ENCODE data around the gene SLC66A2.

DNA sequence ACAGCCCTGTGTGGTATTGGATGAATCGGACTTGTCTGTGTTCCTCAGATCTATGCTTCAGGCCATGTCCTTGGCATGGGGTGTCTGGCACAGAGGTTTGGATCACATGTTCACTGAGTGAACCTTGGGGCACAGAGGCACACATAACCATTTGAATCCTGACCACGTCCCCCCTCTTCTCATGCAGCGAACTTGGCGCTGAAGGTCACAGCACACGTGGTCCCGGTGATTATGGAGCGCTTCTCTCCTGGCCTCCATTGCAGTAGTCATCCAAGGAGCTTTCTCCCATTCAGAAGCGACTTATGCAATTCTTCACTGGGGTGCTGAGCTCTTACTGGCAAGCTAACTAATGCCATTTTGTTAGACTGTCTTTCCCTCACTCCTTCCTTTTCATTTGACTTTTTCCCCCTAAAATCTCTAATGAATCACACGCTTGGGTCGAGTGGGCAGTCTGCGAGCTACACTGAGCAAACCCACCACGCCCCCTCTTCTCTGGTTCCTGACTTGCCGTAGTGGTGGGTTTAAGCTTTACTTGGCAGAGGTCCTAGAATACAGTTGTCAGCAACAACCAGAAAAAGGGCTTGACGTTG is 94.3 kb downstream of the SLC66A2 start:
- TF ChIP-seq, protein P1, sequence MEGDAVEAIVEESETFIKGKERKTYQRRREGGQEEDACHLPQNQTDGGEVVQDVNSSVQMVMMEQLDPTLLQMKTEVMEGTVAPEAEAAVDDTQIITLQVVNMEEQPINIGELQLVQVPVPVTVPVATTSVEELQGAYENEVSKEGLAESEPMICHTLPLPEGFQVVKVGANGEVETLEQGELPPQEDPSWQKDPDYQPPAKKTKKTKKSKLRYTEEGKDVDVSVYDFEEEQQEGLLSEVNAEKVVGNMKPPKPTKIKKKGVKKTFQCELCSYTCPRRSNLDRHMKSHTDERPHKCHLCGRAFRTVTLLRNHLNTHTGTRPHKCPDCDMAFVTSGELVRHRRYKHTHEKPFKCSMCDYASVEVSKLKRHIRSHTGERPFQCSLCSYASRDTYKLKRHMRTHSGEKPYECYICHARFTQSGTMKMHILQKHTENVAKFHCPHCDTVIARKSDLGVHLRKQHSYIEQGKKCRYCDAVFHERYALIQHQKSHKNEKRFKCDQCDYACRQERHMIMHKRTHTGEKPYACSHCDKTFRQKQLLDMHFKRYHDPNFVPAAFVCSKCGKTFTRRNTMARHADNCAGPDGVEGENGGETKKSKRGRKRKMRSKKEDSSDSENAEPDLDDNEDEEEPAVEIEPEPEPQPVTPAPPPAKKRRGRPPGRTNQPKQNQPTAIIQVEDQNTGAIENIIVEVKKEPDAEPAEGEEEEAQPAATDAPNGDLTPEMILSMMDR (conservative IDR thresholded peaks at IDR 0.05 in 1 of 2, IDR thresholded peaks at IDR 0.05 in 1 of 2; ENCODE audit: extremely low read depth in 1 of 2, insufficient read depth in 1 of 2, low read depth in 1 of 2, low read length in 2 of 2): no peak
- no peak for TF ChIP-seq EZH2 (IDR thresholded peaks at IDR 0.05; ENCODE audit: borderline replicate concordance, low read length)
